ENCODE results near the gene ETV1.
"Not testable (repeated sequence)": the region's sequence is repeated elsewhere in the genome, so short reads cannot be mapped to it uniquely, and the experiment has no call there.

The ETV1 gene

GRCh38 chr7:13932131-13932530 is 57.3 kb downstream of the ETV1 start:
- DNase-seq (ENCODE audit: low read depth in 2 of 2), result no peak

DNA sequence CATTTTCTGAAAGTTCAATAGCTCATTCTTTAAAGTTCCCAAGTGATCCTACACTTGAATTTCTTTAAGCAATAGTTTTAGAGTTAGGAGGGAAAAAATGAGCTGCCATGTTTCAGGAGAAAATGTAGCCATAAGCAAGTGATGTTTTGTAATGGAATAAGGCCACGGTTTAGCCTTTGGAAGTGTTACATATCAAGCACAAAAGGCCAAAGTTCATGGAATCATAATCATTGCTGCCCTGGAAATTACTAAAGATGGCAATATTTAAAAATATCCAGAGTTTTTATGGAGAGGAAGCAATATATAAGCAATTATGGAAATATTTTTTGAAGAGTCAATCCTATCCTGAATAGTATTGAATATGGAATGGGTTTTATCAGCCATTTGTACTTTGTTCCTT is 68.4 kb downstream of the ETV1 start:
- no peak for DNase-seq (ENCODE audit: low read depth in 2 of 2)

- DNase-seq (ENCODE audit: low read depth in 2 of 2), result no peak
Measured at GRCh38 chr7:13920053-13920697, 69.3 kb downstream of the ETV1 start.

DNA sequence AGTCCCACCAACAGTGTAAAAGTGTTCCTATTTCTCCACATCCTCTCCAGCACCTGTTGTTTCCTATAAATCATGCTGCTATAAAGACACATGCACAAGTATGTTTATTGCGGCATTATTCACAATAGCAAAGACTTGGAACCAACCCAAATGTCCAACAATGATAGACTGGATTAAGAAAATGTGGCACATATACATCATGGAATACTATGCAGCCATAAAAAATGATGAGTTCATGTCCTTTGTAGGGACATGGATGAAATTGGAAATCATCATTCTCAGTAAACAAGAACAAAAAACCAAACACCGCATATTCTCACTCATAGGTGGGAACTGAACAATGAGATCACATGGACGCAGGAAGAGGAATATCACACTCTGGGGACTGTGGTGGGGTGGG is 71.1 kb downstream of the ETV1 start:
- DNase-seq (ENCODE audit: low read depth in 2 of 2), result not testable (repeated sequence)

GRCh38 chr7:13917103-13917502 is 72.4 kb downstream of the ETV1 start:
- DNase-seq (ENCODE audit: low read depth in 2 of 2), result not testable (repeated sequence)

DNA sequence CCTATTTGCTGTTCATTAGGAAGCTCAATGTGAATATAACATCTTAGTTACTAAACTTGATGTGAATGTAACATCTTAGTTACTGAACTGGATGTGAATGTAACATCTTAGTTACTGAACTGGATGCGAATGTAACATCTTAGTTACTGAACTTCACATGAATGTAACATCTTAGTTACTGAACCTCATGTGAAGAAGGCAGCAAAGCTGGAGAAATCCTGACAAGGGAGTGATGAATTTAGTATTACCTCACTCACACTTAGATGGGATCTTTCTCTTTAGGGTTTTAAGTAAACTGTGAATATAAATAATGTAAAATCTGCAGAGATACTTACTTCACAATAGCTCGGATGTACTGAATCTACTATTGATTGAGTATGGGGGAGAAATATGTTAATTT is 73.6 kb downstream of the ETV1 start:
- no peak for DNase-seq (ENCODE audit: low read depth in 2 of 2)

- DNase-seq (ENCODE audit: low read depth in 2 of 2), result no peak
Measured at GRCh38 chr7:13912715-13913278, 76.7 kb downstream of the ETV1 start.

DNA sequence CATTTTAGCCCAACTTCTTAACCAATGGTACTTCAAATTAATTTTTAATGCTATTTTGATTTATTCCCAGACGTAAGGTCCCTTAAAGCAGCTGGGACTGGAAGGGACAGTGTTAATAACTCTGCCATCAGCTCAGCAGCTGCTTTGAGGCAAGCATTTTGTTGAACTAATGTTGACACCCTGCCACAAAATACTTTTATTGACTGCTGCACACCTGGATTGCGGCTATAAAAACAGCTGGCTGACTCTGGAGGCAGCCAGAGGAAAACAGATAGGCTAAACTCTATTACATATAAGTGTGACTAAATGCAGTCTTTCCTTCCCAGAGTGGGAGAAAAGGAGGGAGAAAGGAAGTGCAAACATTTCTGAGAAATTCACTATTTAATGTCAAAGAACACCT is 77.6 kb downstream of the ETV1 start:
- no peak for DNase-seq (ENCODE audit: low read depth in 2 of 2)

DNA sequence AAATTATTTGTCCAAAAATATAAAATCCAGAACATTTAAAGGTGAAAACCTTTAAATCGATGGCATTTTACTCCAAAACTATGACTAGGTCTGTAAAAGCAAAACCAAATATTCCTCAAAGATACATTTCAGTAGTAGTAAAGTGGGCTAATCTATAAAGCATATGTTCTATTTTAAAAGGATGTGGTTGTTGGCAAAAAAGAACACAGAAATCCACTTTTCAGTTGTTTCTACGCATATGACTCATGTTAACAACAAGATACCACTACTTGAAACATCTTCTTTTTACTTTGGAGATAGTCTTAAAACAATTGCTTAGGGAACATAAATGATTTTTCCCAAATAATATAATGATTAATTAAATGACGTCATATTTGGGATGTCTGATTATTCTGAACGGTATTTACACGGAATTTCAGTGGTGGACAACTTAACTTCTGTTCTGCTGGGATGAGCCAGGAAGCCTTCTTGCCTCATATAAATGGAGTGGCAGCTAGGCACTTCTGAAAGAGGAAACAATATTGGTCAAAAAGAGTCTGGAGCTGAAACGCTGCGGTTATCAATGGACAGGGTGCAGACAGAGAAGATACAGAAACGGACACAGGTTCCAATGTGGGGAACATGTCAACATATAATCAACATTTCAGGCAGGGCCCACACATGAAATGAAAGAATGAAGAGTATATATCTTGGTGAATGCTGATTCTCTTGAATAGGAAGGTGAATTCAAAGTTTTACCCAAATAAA is 78.5 kb downstream of the ETV1 start:
- no peak for DNase-seq (ENCODE audit: low read depth in 2 of 2)

GRCh38 chr7:13908667-13909397 is 80.6 kb downstream of the ETV1 start:
- DNase-seq (ENCODE audit: low read depth in 2 of 2), result no peak

- DNase-seq (ENCODE audit: low read depth in 2 of 2), result no peak
Measured at GRCh38 chr7:13907831-13908230, 81.6 kb downstream of the ETV1 start.

GRCh38 chr7:13904689-13905088 is 84.8 kb downstream of the ETV1 start:
- no peak for DNase-seq (ENCODE audit: low read depth in 2 of 2)

GRCh38 chr7:13904007-13904406 is 85.5 kb downstream of the ETV1 start:
- DNase-seq (ENCODE audit: low read depth in 2 of 2), result no peak

DNA sequence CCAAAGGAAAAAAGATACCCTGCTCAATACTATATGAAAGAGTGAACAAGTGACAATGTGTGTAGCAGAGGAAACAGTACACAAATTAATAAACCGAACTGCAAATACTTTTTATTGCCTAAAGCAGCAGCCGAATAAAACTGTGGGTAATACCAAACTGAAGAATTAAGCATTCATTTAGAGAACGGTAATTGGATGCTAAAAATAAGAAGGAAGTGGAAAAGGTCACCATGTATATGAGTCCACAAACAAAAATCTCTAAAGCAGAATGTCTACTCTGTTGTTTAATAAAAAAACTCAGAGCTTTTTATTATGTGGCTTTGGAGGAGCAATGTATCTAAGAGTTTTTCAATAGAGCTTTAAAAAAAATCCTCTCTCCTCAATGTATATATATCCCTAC is 87.9 kb downstream of the ETV1 start:
- DNase-seq (ENCODE audit: low read depth in 2 of 2), result no peak

DNA sequence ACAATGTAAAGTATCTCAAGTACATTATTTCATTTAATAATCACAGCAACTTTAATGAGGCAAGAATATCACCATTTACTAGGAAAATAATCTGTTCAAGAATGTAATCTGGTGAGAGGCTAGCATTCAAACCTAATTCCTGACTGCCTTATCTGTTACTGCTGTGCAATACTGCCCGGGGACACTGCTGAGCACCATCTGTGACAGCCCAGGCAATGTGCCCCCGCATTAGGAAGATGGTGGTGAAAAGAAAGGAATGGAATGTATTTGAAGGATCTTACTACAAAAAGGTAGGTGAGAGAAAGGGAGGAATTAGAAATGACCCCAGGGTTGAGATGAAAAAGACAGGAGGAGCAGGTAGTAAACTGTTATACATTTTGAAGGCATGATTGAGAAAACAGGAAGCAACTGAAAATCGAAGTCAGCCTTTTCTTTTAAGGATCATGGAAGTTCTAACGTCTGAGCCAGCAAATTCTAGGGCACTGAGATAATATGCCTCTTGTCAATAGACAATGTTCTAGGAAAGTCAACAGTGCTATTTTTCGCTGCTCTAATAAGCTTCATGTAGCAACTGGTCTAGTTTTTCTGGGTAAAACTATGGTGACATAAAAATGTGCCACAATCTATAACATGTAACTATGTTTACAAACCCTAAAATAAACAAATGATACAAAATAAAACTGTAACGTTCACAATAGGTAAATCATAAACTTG is 90.4 kb downstream of the ETV1 start:
- DNase-seq (ENCODE audit: low read depth in 2 of 2), result no peak

DNA sequence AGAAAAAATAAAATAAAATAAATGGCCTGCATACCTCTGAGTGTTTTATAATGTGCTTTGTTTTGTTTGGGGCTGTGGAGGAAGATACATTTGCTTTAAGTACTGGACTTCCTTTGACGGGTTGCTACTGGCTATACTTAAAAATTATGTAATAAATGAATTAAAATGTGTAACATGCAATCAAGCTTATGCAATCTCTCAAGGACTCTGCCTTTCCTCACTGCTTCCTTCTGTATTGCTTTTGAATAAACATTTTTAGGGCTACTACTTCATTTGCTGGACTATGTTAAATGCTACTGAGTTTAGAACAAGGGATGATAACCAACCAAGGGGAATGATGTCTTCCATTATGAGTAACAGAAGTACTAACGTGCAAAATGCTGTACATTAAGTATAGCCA is 91.6 kb downstream of the ETV1 start:
- no peak for DNase-seq (ENCODE audit: low read depth in 2 of 2)

DNA sequence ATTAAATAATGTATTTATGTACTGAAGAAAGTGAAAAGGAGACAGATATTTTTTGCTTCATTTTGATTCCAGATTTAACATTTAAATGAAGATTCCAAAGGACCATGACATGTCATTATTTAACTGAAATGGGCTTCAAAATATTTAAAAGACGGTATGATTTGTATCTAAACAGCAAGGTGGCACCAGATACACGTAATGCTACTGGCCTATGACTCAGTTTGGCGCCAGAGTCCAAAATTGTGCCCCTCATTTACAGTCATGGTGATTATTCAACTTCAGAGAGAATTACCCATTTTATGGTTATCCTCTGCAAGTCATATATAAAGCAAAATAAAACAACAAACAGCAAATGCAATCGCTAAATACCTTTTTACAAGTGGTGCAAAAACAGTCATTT is 94.5 kb downstream of the ETV1 start:
- no peak for DNase-seq (ENCODE audit: low read depth in 2 of 2)

DNA sequence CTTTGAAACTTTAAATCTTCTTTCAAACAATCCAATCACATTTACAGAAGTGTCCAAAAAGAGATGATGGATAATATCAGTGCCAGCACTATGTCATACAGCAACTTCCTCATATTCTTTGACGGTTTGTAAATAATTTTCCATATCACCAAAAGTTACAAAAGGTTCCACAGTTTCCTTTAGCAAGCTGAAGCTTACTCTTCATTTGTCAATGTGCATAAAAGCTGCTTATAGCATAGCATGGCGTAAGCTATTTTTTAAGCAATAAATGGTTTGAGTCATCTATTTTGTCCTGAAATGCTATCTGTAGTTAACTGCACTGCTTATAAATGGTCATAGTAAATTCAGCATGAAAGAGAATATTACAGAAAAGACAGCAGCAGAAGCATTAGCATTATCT is 95.1 kb downstream of the ETV1 start:
- no peak for DNase-seq (ENCODE audit: low read depth in 2 of 2)

- DNase-seq (ENCODE audit: low read depth in 2 of 2), result no peak
Measured at GRCh38 chr7:13890793-13891192, 98.7 kb downstream of the ETV1 start.

DNA sequence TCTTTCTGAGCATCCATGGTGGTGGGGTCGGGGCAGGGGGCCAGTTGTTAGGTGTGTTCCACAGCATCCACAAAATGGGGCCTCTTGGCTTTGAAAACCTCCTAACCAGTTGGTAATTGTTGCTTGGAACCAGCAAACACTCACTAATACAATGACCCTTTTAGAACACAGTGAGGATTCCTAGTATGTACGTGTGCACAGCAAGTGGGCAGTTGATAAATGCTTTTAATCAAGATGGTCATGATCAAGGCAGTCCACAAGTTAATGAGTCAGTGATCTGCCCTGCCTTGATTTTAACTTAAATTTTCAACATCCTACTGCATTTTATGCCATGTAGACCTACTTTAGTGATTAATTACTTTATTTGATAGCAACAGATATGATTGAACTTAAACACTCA is 103.1 kb downstream of the ETV1 start:
- DNase-seq (ENCODE audit: low read depth in 2 of 2), result no peak

GRCh38 chr7:13882051-13882450 is 107.4 kb downstream of the ETV1 start:
- DNase-seq (ENCODE audit: low read depth in 2 of 2), result no peak

GRCh38 chr7:13880789-13881188 is 108.7 kb downstream of the ETV1 start:
- no peak for DNase-seq (ENCODE audit: low read depth in 2 of 2)
